HG02938 (cell line): ENCODE data around the gene FAM204A.

Source experiments
- ATAC-seq: cut with Tn5 transposase; IDR thresholded peaks from one replicate; pipeline ENCODE4 v1.9.1; 2021; ENCODE audit warnings: mild to moderate bottlenecking, moderate library complexity; ENCODE audit not compliant: unreplicated experiment

The FAM204A gene

GRCh38 chr10:118253397-118253796 is 88.7 kb downstream of the FAM204A start:
- no peak for ATAC-seq

GRCh38 chr10:118251791-118252190 is 90.3 kb downstream of the FAM204A start:
- ATAC-seq, result no peak

- no peak for ATAC-seq
Observed at GRCh38 chr10:118249714-118250113, 92.4 kb downstream of the FAM204A start.
